ENCODE data around the gene CAMK1D.

CAMK1D gene

DNA sequence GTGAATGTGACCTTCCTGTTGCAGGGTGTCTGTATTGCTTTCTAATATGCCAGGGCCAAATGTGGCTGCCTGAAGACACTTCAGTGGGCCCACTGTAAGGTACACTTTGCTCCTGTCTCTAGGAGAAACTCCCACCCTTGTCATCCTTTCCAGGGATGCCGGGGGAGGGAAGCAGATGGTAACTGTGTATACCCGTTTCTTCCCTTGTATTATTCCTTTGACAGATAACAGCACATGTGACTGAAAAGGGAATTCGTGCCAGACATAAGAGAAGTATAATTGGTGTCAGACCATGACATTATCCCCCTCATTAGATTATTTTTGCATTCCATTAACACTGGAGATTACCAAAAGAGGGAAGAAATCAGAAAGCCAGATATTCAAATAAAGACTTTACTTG, 317.7 kb downstream of the CAMK1D start:
- no peak for DNase-seq

GRCh38 chr10:12668634-12669033, 319.3 kb downstream of the CAMK1D start:
- no peak for DNase-seq

DNA sequence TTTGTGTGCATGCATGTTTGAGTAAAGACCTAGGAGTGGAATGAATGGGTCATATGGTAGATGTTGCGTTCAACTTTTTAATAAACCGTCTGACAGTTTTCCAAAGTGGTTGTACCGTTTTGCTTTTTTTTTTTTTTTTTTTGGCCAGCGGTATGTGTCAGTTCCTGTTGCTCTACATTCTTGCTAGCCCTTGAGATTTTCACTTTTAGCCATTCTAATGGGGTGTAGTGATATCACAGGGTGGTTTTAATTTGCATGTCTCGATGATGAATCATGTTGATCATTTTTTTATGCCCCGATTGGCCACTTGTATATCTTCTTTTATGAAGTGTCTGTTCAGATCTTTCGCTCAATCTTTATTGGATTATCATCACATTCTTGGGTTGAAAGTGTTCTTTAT, 320.7 kb downstream of the CAMK1D start:
- DNase-seq = no peak

GRCh38 chr10:12675186-12675585, 325.8 kb downstream of the CAMK1D start:
- DNase-seq = no peak

- DNase-seq = no peak
These were observed 330.3 kb downstream of the CAMK1D start for GRCh38 chr10:12679636-12680035.

DNA sequence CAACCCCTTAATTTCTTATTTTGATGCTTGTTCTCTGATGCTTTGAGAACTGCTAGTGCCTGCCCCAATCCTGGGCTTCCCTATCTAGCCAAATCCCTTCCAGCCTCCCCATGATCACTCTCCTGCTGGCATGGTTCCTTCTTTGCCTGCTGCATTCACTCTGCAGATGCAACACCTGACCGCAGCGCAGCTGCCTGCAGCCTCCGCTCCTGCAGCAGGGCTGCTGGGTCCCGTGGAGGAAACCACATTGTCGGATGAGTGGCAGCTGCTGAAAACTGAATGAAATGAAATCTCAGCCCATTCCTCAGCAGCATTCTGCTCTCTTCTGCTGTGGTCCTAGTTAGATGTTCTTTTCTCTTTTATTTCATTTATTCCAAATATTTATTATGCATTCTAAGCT, 331.9 kb downstream of the CAMK1D start:
- DNase-seq = peak; percentile 25

DNA sequence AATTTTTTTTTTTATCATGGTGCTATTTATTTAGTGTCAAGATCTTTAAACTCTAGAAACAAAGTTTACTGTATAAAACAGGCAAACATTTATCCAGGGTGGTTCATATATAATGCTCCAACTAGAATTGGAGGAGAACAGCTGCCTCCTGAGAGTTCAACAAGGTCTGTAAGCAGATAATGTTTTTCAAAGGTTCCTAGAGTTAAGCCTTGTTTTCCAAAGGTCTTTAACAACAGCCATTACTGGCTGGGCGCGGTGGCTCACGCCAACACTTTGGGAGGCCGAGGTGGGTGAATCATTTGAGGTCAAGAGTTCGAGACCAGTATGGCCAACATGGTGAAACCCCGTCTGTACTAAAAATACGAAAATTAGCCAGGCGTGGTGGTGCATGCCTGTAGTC, 335.4 kb downstream of the CAMK1D start:
- no peak for DNase-seq

DNA sequence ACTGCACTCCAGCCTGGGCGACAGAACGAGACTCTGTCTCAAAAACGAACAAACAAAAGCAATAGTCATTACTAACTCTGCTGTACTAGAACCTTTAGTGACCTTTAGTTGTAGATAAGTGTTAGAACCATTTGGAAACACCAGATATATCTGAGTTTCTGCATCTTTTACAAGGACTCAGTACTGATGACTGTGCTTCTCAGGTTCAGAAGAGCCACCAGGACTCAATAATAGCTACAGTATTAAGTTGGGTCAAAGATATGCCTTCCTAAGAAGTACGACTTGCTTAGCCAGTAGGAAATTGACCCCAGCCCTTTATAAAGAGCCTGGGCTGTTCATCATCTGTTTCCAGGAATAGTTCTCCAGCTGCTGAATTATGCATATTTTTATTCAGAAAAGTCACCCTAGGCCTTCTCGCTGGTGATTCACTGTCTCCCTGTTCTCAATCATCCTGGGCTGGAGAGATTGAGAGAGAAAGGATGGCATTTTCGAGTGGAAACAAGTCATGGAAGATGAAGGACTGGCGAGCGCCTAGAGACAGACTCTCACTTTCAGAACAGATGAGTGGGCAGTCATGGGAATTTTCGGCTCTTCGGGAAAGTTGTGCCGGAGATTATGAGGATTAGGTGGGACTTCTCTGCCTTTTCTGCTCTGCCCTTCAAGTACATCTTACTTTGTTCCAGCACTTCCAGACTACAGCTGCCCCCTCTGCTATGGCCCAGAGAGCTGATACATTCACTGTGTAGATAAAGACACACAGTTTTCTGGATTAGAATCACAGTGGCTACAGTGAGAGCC, 336.1 kb downstream of the CAMK1D start:
- no peak for DNase-seq

GRCh38 chr10:12687996-12688395, 338.6 kb downstream of the CAMK1D start:
- no peak for DNase-seq

GRCh38 chr10:12689893-12690292, 340.5 kb downstream of the CAMK1D start:
- DNase-seq = no peak

GRCh38 chr10:12690525-12691126, 341.3 kb downstream of the CAMK1D start:
- no peak for DNase-seq

GRCh38 chr10:12691596-12691995, 342.2 kb downstream of the CAMK1D start:
- DNase-seq = no peak

GRCh38 chr10:12697764-12698163, 348.4 kb downstream of the CAMK1D start:
- DNase-seq = no peak

- DNase-seq = no peak
These were observed 349.9 kb downstream of the CAMK1D start for GRCh38 chr10:12699258-12699700.

GRCh38 chr10:12699781-12700556, 350.6 kb downstream of the CAMK1D start:
- DNase-seq = no peak

GRCh38 chr10:12700557-12700874, 351.2 kb downstream of the CAMK1D start:
- no peak for DNase-seq

GRCh38 chr10:12701696-12702095, 352.3 kb downstream of the CAMK1D start:
- no peak for DNase-seq

DNA sequence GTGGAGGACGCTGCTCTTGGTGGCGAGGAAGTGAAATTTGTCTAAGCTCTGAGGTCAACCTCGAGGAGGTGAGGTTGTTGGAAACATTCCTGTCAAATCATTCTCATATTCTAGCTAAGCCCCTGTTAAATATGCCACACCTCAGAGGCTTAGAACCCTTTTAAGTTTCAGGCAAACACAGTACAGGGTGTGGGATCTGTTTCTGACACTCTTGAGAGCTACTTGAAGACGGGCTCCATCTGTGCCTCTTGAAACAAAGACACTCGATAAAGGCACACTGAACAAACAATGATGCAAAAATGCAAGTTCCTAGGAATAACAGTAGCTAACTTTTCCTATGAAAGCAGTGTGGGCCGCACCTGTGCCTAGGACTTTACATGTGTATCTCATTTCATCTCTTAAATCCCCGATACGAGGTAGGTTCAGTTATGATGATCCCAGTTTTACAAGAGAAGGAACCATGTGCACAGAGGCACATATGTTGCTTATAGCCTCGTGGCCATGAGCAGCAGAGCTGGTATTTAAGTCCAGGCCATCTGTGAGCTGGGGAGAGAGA, 352.9 kb downstream of the CAMK1D start:
- no peak for DNase-seq

DNA sequence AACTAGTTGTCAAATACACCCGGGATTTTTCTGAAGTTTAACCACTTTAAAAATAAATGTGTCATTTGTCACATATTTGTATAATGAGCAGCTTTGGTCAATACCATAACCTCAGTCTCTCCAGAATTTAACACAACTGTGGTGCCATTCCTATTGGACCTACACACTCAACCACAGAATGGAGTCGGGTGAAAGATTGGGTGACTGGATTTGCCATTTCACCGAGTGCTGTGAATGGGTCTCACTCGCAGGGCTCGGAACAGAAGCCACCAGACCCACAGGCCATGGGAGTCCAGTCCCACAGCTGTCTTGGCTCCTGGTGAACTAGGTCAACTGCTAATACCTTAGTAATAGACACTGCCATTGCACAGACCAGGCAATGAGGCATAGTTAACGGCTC, 353.8 kb downstream of the CAMK1D start:
- DNase-seq = no peak

DNA sequence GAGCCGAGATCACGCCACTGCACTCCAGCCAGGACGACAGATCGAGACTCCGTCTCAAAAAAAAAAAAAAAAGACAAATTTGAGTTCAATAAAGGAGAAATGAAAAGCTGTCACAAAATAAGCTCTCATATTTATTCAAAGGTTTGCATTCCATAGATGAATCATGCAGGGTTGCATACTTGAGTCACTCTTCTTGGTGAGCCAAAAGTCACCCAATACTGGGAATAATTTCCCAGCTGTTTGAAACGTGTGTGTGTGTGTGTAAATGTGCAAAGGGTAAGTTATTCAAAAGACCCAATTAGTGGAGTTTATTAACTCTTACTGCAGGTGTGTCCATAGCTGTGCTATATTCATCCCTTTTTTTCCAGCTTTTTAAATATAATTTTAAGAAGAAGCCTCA, 354.5 kb downstream of the CAMK1D start:
- DNase-seq = no peak

DNA sequence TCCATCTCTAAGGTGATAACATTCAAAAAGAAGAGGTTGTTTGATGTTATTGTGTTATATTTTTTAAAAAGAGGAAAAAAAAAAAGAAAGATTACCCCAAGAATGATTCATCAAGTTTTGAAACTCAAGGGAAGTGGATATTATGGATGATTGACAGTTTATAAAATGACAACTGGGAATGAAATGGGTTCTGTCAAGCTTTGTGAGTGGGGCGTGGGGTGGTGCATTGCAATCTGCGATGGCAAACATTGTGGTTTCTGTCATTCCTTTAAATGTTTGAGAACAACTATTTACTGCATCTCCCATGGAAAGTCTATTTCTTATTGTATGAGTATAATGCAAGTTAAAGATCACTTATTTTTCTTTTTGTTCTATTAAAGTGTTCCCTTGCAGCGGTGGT, 355.1 kb downstream of the CAMK1D start:
- DNase-seq = no peak

DNA sequence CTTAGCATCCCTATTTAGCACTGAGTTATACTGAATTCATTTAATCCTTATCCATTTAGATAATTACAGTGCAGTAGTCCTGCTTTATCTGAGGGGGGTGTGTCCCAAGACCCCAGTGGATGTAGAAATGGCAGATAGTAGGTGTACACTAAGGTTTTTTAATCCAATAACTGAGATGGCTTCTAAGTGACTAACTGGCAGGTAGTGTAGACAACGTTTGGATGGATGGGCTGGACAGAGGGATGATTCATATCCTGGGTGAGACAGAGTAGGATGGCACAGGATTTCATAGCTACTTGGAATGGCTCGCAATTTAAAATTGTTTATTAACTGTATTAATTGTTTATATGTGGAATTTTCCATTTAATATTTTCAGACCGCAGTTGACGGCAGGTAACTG, 356.6 kb downstream of the CAMK1D start:
- no peak for DNase-seq

GRCh38 chr10:12707461-12708185, 358.3 kb downstream of the CAMK1D start:
- DNase-seq = peak; percentile 8

Measured in CD4-positive, alpha-beta T cell treated with Interleukin-17A for 4 hours (primary cell).